Sigmoid colon (tissue), 4 donors: ENCODE data around the gene TBC1D22A.
"Not testable (repeated sequence)": the region's sequence is repeated elsewhere in the genome, so short reads cannot be mapped to it uniquely, and the experiment has no call there.

Experiments
- CTCF ChIP-seq, 4 experiments: fragments of 450-650 bp in 3 of 4; fragments of 200-600 bp in 1 of 4; IDR thresholded peaks; one replicate each; pipeline ENCODE4 v1.5.1; 2016 to 2019; ENCODE audit warnings: antibody characterized with exemption in 4 of 4, mild to moderate bottlenecking in 3 of 4, moderate library complexity in 2 of 4
- POLR2A ChIP-seq, 2 donors: fragments of 450-650 bp; IDR thresholded peaks; one replicate each; pipeline ENCODE4 v1.6.1; 2016; ENCODE audit warnings: antibody characterized with exemption in 2 of 2, mild to moderate bottlenecking in 2 of 2, moderate library complexity in 2 of 2
- POLR2AphosphoS5 ChIP-seq, 4 donors: sonication (generic); formaldehyde crosslinking; IDR thresholded peaks; one replicate each; pipeline ENCODE4 v1.6.1; 2017; ENCODE audit warnings: antibody characterized with exemption in 4 of 4

GRCh38 chr22:47117442-47117841 lies 355.0 kb downstream of the TBC1D22A start:
- not testable (repeated sequence) for TF ChIP-seq CTCF, POLR2A, POLR2AphosphoS5 (IDR thresholded peaks at IDR 0.05)
